NT2/D1 (cell line): Measurements from ENCODE around the gene CUEDC1.

Experiments
- DNase-seq: peaks from one replicate; pipeline ENCODE4 v3.0.0-alpha.2; 2011; ENCODE audit warnings: low read depth, low spot score
- H3K27me3 ChIP-seq: 2 replicates; pipeline ENCODE4 v1.6.0; 2011; ENCODE audit warnings: mild to moderate bottlenecking; ENCODE audit not compliant: insufficient read length, insufficient read depth
- H3K36me3 ChIP-seq: 2 replicates; pipeline ENCODE4 v1.6.1; 2011; ENCODE audit warnings: mild to moderate bottlenecking, low read length, mixed read lengths; ENCODE audit not compliant: insufficient read depth, insufficient read length
- H3K4me1 ChIP-seq: 2 replicates; pipeline ENCODE4 v1.5.1; 2011; ENCODE audit not compliant: insufficient read depth, insufficient read length
- H3K4me3 ChIP-seq: 2 replicates; pipeline ENCODE4 v1.5.1; 2011; ENCODE audit warnings: low read depth; ENCODE audit not compliant: insufficient read length
- H3K9ac ChIP-seq: 2 replicates; pipeline ENCODE4 v1.6.0; 2011; ENCODE audit warnings: low read depth; ENCODE audit not compliant: insufficient read length
- H3K9me3 ChIP-seq: 2 replicates; pipeline ENCODE4 v1.5.1; 2011; ENCODE audit warnings: mild to moderate bottlenecking, low read length; ENCODE audit not compliant: insufficient read depth
- SUZ12 ChIP-seq: IDR thresholded peaks from 2 replicates; pipeline ENCODE4 v1.6.1; 2011; ENCODE audit not compliant: insufficient read length, insufficient read depth; ENCODE audit errors: extremely low read depth
- YY1 ChIP-seq: IDR thresholded peaks from 2 replicates; pipeline ENCODE4 v1.6.1; 2011; ENCODE audit not compliant: insufficient read length, insufficient read depth
- ZNF274 ChIP-seq: IDR thresholded peaks from 2 replicates; pipeline ENCODE4 v1.6.1; 2011; ENCODE audit warnings: mild to moderate bottlenecking, low read depth, low read length

CUEDC1 gene

GRCh38 chr17:57999010-57999495 is 43.8 kb upstream of the CUEDC1 start:
- DNase-seq, result no peak
- Histone ChIP-seq H3K4me1 (peaks cover 3% of the 10 kb centered on the region), H3K4me3 (no peak overlapping the region), H3K9me3 (no peaks in the 10 kb centered on the region), H3K36me3 (peaks cover 70% of the 10 kb centered on the region), H3K9ac (no peak overlapping the region), H3K27me3 (no peaks in the 10 kb centered on the region)
- no peak for TF ChIP-seq SUZ12
- TF ChIP-seq ZNF274, result no peak
- no peak for TF ChIP-seq YY1

GRCh38 chr17:57997085-57997809 is 42.0 kb upstream of the CUEDC1 start:
- TF ChIP-seq SUZ12 (no peak), YY1 (no peak), ZNF274 (no peak)
- Histone ChIP-seq H3K9me3 (no peaks in the 10 kb centered on the region), H3K27me3 (no peaks in the 10 kb centered on the region), H3K9ac (no peak overlapping the region), H3K4me3 (no peak overlapping the region), H3K4me1 (peaks cover 3% of the 10 kb centered on the region), H3K36me3 (peaks cover 53% of the 10 kb centered on the region)
- no peak for DNase-seq

GRCh38 chr17:57995076-57995956 is 40.1 kb upstream of the CUEDC1 start:
- peaks cover 33% of the 10 kb centered on the region for H3K36me3 ChIP-seq
- H3K9ac ChIP-seq, result no peak overlapping the region
- H3K27me3 ChIP-seq, result no peaks in the 10 kb centered on the region
- H3K4me1 ChIP-seq, result peaks cover 3% of the 10 kb centered on the region
- TF ChIP-seq SUZ12 (no peak), YY1 (no peak), ZNF274 (no peak)
- H3K9me3 ChIP-seq, result no peaks in the 10 kb centered on the region
- no peak overlapping the region for H3K4me3 ChIP-seq
- DNase-seq, result no peak

- Histone ChIP-seq H3K4me1 (peaks cover 3% of the 10 kb centered on the region), H3K4me3 (no peak overlapping the region), H3K9ac (no peak overlapping the region)
Observed at GRCh38 chr17:57994436-57994835, 39.2 kb upstream of the CUEDC1 start.

GRCh38 chr17:57993471-57994365 is 38.5 kb upstream of the CUEDC1 start:
- Histone ChIP-seq H3K9ac (no peak overlapping the region), H3K36me3 (peaks cover 18% of the 10 kb centered on the region), H3K9me3 (no peaks in the 10 kb centered on the region), H3K4me3 (no peak overlapping the region), H3K27me3 (no peaks in the 10 kb centered on the region), H3K4me1 (peaks cover 5% of the 10 kb centered on the region)
- no peak for DNase-seq
- TF ChIP-seq YY1 (no peak), SUZ12 (no peak), ZNF274 (no peak)

More at GRCh38 chr17:57994436-57994835, 39.2 kb upstream of the CUEDC1 start:
- Histone ChIP-seq H3K36me3 (peaks cover 25% of the 10 kb centered on the region), H3K27me3 (no peaks in the 10 kb centered on the region), H3K9me3 (no peaks in the 10 kb centered on the region)
- no peak for DNase-seq
- TF ChIP-seq SUZ12 (no peak), ZNF274 (no peak), YY1 (no peak)

GRCh38 chr17:57991537-57991936 is 36.3 kb upstream of the CUEDC1 start:
- Histone ChIP-seq H3K4me3 (no peak overlapping the region), H3K9ac (no peak overlapping the region), H3K36me3 (no peaks in the 10 kb centered on the region), H3K4me1 (peaks cover 5% of the 10 kb centered on the region), H3K9me3 (no peaks in the 10 kb centered on the region), H3K27me3 (no peaks in the 10 kb centered on the region)
- TF ChIP-seq ZNF274, result no peak
- no peak for TF ChIP-seq YY1
- no peak for DNase-seq
